Thyroid gland (tissue), 4 donors: Measurements from ENCODE around the gene BCR.

Experiments
- POLR2A ChIP-seq, 2 donors: fragments of 450-650 bp; IDR thresholded peaks; one replicate each; pipeline ENCODE4 v1.6.1; 2017; ENCODE audit warnings: antibody characterized with exemption in 2 of 2, mild to moderate bottlenecking in 2 of 2, moderate library complexity in 1 of 2
- TF ChIP-seq, protein P1 (sequence below), 6 experiments: fragments of 200-600 bp in 3 of 6; fragments of 450-650 bp in 3 of 6; sonication (generic) in 3 of 6; IDR thresholded peaks; one replicate each; pipeline ENCODE4 v1.5.1; 2016 to 2019; ENCODE audit warnings: antibody characterized with exemption in 6 of 6, mild to moderate bottlenecking in 2 of 6, inconsistent platforms in 1 of 6, moderate library complexity in 1 of 6

GRCh38 chr22:23204125-23204488 lies 23.8 kb downstream of the BCR start:
- TF ChIP-seq, protein P1, sequence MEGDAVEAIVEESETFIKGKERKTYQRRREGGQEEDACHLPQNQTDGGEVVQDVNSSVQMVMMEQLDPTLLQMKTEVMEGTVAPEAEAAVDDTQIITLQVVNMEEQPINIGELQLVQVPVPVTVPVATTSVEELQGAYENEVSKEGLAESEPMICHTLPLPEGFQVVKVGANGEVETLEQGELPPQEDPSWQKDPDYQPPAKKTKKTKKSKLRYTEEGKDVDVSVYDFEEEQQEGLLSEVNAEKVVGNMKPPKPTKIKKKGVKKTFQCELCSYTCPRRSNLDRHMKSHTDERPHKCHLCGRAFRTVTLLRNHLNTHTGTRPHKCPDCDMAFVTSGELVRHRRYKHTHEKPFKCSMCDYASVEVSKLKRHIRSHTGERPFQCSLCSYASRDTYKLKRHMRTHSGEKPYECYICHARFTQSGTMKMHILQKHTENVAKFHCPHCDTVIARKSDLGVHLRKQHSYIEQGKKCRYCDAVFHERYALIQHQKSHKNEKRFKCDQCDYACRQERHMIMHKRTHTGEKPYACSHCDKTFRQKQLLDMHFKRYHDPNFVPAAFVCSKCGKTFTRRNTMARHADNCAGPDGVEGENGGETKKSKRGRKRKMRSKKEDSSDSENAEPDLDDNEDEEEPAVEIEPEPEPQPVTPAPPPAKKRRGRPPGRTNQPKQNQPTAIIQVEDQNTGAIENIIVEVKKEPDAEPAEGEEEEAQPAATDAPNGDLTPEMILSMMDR (IDR thresholded peaks at IDR 0.05) = no peak
- TF ChIP-seq POLR2A (IDR thresholded peaks at IDR 0.05) = no peak
